Skeletal muscle satellite cell (primary cell): ENCODE results near the gene NCAM2.
A peak's percentile ranks its signal among the peaks of the same experiment; 100 is the strongest.

Source experiments
- H3K27me3 ChIP-seq: 2 replicates; pipeline ENCODE4 v1.7.0; 2013; ENCODE audit warnings: low read length; ENCODE audit not compliant: control insufficient read depth, insufficient read depth
- H3K36me3 ChIP-seq: 2 replicates; pipeline ENCODE4 v1.7.0; 2013; ENCODE audit warnings: mild to moderate bottlenecking, control low read depth, low read length; ENCODE audit not compliant: insufficient read depth
- H3K4me1 ChIP-seq: 2 replicates; pipeline ENCODE4 v1.7.0; 2013; ENCODE audit warnings: low read length; ENCODE audit not compliant: control insufficient read depth, insufficient read depth
- H3K4me2 ChIP-seq: 2 replicates; pipeline ENCODE4 v1.7.0; 2013; ENCODE audit warnings: mild to moderate bottlenecking, low read length
- H3K4me3 ChIP-seq: 2 replicates; pipeline ENCODE4 v1.7.0; 2013; ENCODE audit warnings: low read length
- H3K9ac ChIP-seq: 2 replicates; pipeline ENCODE4 v1.7.0; 2013; ENCODE audit warnings: mild to moderate bottlenecking, low read depth, low read length, moderate library complexity
- H3K9me3 ChIP-seq: replicated peaks from 2 replicates; pipeline ENCODE4 v1.7.0; 2013; ENCODE audit warnings: mild to moderate bottlenecking, control low read depth, low read length

NCAM2 gene

DNA sequence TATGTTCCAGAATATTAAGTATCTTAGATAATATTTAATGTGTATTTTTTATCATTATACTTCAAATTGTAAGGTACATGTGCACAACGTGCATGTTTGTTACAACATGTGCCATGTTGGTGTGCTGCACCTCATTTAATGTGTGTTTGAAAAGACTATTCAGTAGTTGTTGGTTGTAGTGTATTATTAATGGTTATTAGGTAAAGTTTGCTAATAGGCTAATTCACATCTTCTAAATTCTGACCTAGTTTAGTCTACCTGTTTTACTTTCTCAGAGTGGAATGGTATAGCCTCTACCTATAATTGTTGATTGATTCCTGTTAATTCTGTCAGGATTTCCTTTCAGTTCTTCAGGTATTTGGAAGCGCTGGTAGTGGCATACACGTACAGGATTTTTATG, 153.0 kb downstream of the NCAM2 start:
- no peak overlapping the region for H3K4me2 ChIP-seq
- no peak overlapping the region for H3K4me3 ChIP-seq
- no peaks in the 10 kb centered on the region for H3K27me3 ChIP-seq
- no peaks in the 10 kb centered on the region for H3K4me1 ChIP-seq
- no peaks in the 10 kb centered on the region for H3K36me3 ChIP-seq
- no peaks in the 10 kb centered on the region for H3K9me3 ChIP-seq
- no peak overlapping the region for H3K9ac ChIP-seq

- Histone ChIP-seq H3K4me1 (no peaks in the 10 kb centered on the region), H3K9ac (no peak overlapping the region), H3K9me3 (no peaks in the 10 kb centered on the region), H3K4me2 (no peak overlapping the region), H3K4me3 (no peak overlapping the region), H3K36me3 (no peaks in the 10 kb centered on the region), H3K27me3 (no peaks in the 10 kb centered on the region)
These were observed 158.2 kb downstream of the NCAM2 start for GRCh38 chr21:21156397-21156796.

- H3K4me2 ChIP-seq = no peak overlapping the region
- no peaks in the 10 kb centered on the region for H3K4me1 ChIP-seq
- H3K9me3 ChIP-seq = no peaks in the 10 kb centered on the region
- H3K4me3 ChIP-seq = no peak overlapping the region
- H3K27me3 ChIP-seq = no peaks in the 10 kb centered on the region
- H3K9ac ChIP-seq = no peak overlapping the region
- no peaks in the 10 kb centered on the region for H3K36me3 ChIP-seq
These were observed 158.7 kb downstream of the NCAM2 start for GRCh38 chr21:21156957-21157356.

GRCh38 chr21:21158376-21158918, 160.2 kb downstream of the NCAM2 start:
- no peak overlapping the region for H3K4me2 ChIP-seq
- H3K9ac ChIP-seq = no peak overlapping the region
- H3K4me3 ChIP-seq = no peak overlapping the region
- H3K4me1 ChIP-seq = no peaks in the 10 kb centered on the region
- no peaks in the 10 kb centered on the region for H3K27me3 ChIP-seq
- no peaks in the 10 kb centered on the region for H3K9me3 ChIP-seq
- no peaks in the 10 kb centered on the region for H3K36me3 ChIP-seq

DNA sequence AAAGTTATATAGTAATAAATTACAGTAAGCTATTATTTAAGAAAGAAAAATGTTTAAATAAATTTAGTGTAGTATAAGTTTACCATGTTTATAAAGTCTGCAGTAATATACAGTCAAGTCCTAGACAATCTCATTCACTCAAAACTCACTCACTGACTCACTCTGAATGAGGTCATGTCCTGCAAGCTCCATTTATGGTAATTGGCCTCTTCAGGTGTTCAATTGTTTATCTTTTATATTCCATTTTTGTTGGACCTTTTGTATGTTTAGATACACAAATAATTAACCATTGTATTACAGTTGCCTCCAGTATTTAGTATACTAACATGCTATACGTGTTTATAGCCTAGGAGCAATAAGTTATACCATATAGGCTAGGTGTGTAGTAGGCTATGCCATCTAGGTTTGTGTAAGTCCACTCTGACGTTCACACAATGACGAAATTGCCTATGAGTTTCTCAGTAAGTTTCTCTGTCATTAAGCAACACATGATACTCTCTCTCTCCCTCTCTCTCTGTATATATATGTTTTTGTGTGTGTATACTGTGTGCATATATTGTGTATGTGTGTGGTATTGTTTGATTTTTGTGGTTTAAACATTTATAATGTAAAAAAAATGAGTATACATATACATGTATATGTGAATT, 161.2 kb downstream of the NCAM2 start:
- Histone ChIP-seq H3K36me3 (no peaks in the 10 kb centered on the region), H3K4me2 (no peak overlapping the region), H3K4me3 (no peak overlapping the region), H3K27me3 (no peaks in the 10 kb centered on the region), H3K9ac (no peak overlapping the region), H3K9me3 (no peaks in the 10 kb centered on the region), H3K4me1 (no peaks in the 10 kb centered on the region)

GRCh38 chr21:21162786-21163185, 164.6 kb downstream of the NCAM2 start:
- Histone ChIP-seq H3K9me3 (no peaks in the 10 kb centered on the region), H3K36me3 (no peaks in the 10 kb centered on the region), H3K4me3 (no peak overlapping the region), H3K4me2 (no peak overlapping the region), H3K4me1 (peaks cover 14% of the 10 kb centered on the region), H3K9ac (no peak overlapping the region), H3K27me3 (no peaks in the 10 kb centered on the region)

- no peak overlapping the region for H3K9ac ChIP-seq
- H3K4me3 ChIP-seq = no peak overlapping the region
- no peak overlapping the region for H3K4me2 ChIP-seq
- H3K4me1 ChIP-seq = peaks cover 14% of the 10 kb centered on the region
- H3K9me3 ChIP-seq = no peaks in the 10 kb centered on the region
- no peaks in the 10 kb centered on the region for H3K27me3 ChIP-seq
- no peaks in the 10 kb centered on the region for H3K36me3 ChIP-seq
These were observed 165.7 kb downstream of the NCAM2 start for GRCh38 chr21:21163904-21164303.

GRCh38 chr21:21165063-21165645, 166.9 kb downstream of the NCAM2 start:
- Histone ChIP-seq H3K4me1 (peaks cover 14% of the 10 kb centered on the region), H3K27me3 (no peaks in the 10 kb centered on the region), H3K9me3 (no peaks in the 10 kb centered on the region), H3K4me2 (peak overlapping the region; percentile 30), H3K4me3 (no peak overlapping the region), H3K36me3 (no peaks in the 10 kb centered on the region), H3K9ac (no peak overlapping the region)

DNA sequence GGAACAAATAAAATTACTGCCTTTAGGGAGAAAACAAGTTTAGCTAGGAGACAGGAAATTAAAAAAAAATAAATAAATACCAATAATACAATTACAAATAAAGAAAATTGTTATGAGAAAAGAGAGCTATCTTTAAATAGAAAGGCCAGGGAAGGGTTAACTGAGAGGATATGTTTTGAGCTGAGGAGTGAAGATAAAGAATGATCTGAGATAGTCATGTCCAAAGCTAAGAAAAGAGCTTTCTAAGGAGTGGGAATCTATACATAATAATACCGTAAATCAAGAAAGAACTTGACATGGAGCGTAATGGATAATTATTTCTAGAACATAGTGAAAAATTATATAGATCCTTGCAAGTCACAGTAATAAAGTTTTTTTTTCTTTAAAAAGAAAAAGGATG, 176.5 kb downstream of the NCAM2 start:
- no peak overlapping the region for H3K4me2 ChIP-seq
- no peaks in the 10 kb centered on the region for H3K36me3 ChIP-seq
- H3K27me3 ChIP-seq = no peaks in the 10 kb centered on the region
- H3K4me1 ChIP-seq = peaks cover 4% of the 10 kb centered on the region
- no peaks in the 10 kb centered on the region for H3K9me3 ChIP-seq
- H3K9ac ChIP-seq = no peak overlapping the region
- no peak overlapping the region for H3K4me3 ChIP-seq

GRCh38 chr21:21175798-21176334, 177.7 kb downstream of the NCAM2 start:
- no peaks in the 10 kb centered on the region for H3K27me3 ChIP-seq
- H3K4me3 ChIP-seq = no peak overlapping the region
- H3K4me2 ChIP-seq = no peak overlapping the region
- H3K9me3 ChIP-seq = no peaks in the 10 kb centered on the region
- H3K9ac ChIP-seq = no peak overlapping the region
- peaks cover 4% of the 10 kb centered on the region for H3K4me1 ChIP-seq
- no peaks in the 10 kb centered on the region for H3K36me3 ChIP-seq

- Histone ChIP-seq H3K4me3 (no peak overlapping the region), H3K9ac (no peak overlapping the region)
These were observed 179.3 kb downstream of the NCAM2 start for GRCh38 chr21:21177353-21177986.

More at GRCh38 chr21:21177353-21177986, 179.3 kb downstream of the NCAM2 start:
- Histone ChIP-seq H3K4me1 (peaks cover 4% of the 10 kb centered on the region), H3K27me3 (no peaks in the 10 kb centered on the region), H3K4me2 (no peak overlapping the region), H3K36me3 (no peaks in the 10 kb centered on the region), H3K9me3 (no peaks in the 10 kb centered on the region)
